Neural cell (in vitro differentiated cells): ENCODE results near the gene STX1B. TPM values are rescaled to one million over a fixed set of nuclear protein-coding genes. Genes with fewer than 3 reads are reported as not detected.

Experiments used
- H2AFZ ChIP-seq: fragments of 200-600, 300-800 bp; sonication (generic), shearing (Covaris generic); 2 replicates; pipeline ENCODE4 v1.6.0; 2014; ENCODE audit warnings: low read depth, mild to moderate bottlenecking, antibody characterized with exemption, low read length, moderate library complexity
- H3F3A ChIP-seq: fragments of 200-600 bp; shearing (Covaris generic); 2 replicates; pipeline ENCODE4 v1.6.1; 2016; ENCODE audit warnings: mild to moderate bottlenecking, moderate library complexity, mixed read lengths, antibody characterized with exemption, low read length; ENCODE audit not compliant: insufficient read depth, poor library complexity, severe bottlenecking
- H3K27ac ChIP-seq: fragments of 200-600, 300-800 bp; sonication (generic), shearing (Covaris generic); 2 replicates; pipeline ENCODE4 v1.5.1; 2014; ENCODE audit warnings: mild to moderate bottlenecking, low read length, moderate library complexity
- H3K27me3 ChIP-seq: fragments of 300-800, 200-600 bp; sonication (generic), shearing (Covaris generic); 2 replicates; pipeline ENCODE4 v1.6.0; 2014; ENCODE audit warnings: mild to moderate bottlenecking, low read depth, low read length, moderate library complexity; ENCODE audit not compliant: insufficient read depth
- H3K36me3 ChIP-seq: fragments of 300-800, 200-600 bp; sonication (generic), shearing (Covaris generic); 2 replicates; pipeline ENCODE4 v1.5.1; 2014; ENCODE audit warnings: mild to moderate bottlenecking, antibody characterized with exemption, low read length, moderate library complexity; ENCODE audit not compliant: insufficient read depth
- H3K4me2 ChIP-seq: fragments of 300-800, 200-600 bp; sonication (generic), shearing (Covaris generic); 2 replicates; pipeline ENCODE4 v1.6.0; 2014; ENCODE audit warnings: mild to moderate bottlenecking, low read length
- H3K4me3 ChIP-seq: fragments of 300-800, 200-600 bp; sonication (generic), shearing (Covaris generic); 2 replicates; pipeline ENCODE4 v1.5.1; 2014; ENCODE audit warnings: mild to moderate bottlenecking, low read length, moderate library complexity
- H3K79me2 ChIP-seq: fragments of 200-600 bp; shearing (Covaris generic); replicated peaks from 2 replicates; pipeline ENCODE4 v1.6.0; 2014; ENCODE audit warnings: mild to moderate bottlenecking, low read length, moderate library complexity; ENCODE audit not compliant: insufficient read depth
- H3K9ac ChIP-seq: fragments of 300-800, 200-600 bp; sonication (generic), shearing (Covaris generic); 2 replicates; pipeline ENCODE4 v1.6.1; 2016; ENCODE audit warnings: mild to moderate bottlenecking, low read length, mixed read lengths
- H3K9me2 ChIP-seq: fragments of 200-600 bp; shearing (Covaris generic); 2 replicates; pipeline ENCODE4 v1.6.1; 2016; ENCODE audit warnings: mild to moderate bottlenecking, low read length, mixed read lengths; ENCODE audit not compliant: insufficient read depth
- H3K9me3 ChIP-seq: fragments of 200-600, 300-800 bp; sonication (generic), shearing (Covaris generic); 2 replicates; pipeline ENCODE4 v1.6.1; 2016; ENCODE audit warnings: mild to moderate bottlenecking, mixed run types, low read length, moderate library complexity, mixed read lengths
- H4K20me1 ChIP-seq: fragments of 200-600 bp; shearing (Covaris generic); 2 replicates; pipeline ENCODE4 v1.6.1; 2016; ENCODE audit warnings: mild to moderate bottlenecking, mixed run types; ENCODE audit not compliant: insufficient read depth
- EP300 ChIP-seq: fragments of 450-650 bp; conservative IDR thresholded peaks from 2 replicates; pipeline ENCODE4 v1.6.1; 2014; ENCODE audit warnings: antibody characterized with exemption, mild to moderate bottlenecking, moderate library complexity; ENCODE audit not compliant: poor library complexity, severe bottlenecking
- EZH2 ChIP-seq: fragments of 200-600, 300-800 bp; shearing (Covaris generic), sonication (generic); IDR thresholded peaks from 2 replicates; pipeline ENCODE4 v1.6.1; 2014; ENCODE audit warnings: antibody characterized with exemption, low read length, borderline replicate concordance, mild to moderate bottlenecking; ENCODE audit not compliant: insufficient read depth, poor library complexity, severe bottlenecking
- MXI1 ChIP-seq: fragments of 450-650 bp; conservative IDR thresholded peaks from 2 replicates; pipeline ENCODE4 v1.6.1; 2014; ENCODE audit warnings: antibody characterized with exemption, mild to moderate bottlenecking; ENCODE audit not compliant: poor library complexity, severe bottlenecking
- POLR2AphosphoS5 ChIP-seq: IDR thresholded peaks from 2 replicates; pipeline ENCODE4 v1.6.1; 2012
- RAD21 ChIP-seq: fragments of 450-650 bp; conservative IDR thresholded peaks from 2 replicates; pipeline ENCODE4 v1.6.1; 2014; ENCODE audit warnings: antibody characterized with exemption, mild to moderate bottlenecking, moderate library complexity
- REST ChIP-seq: IDR thresholded peaks from 2 replicates; pipeline ENCODE4 v1.6.1; 2012; ENCODE audit warnings: borderline replicate concordance
- SMC3 ChIP-seq: fragments of 450-650 bp; conservative IDR thresholded peaks from 2 replicates; pipeline ENCODE4 v1.6.1; 2014; ENCODE audit warnings: antibody characterized with exemption, mild to moderate bottlenecking, moderate library complexity; ENCODE audit not compliant: poor library complexity
- TAF1 ChIP-seq: IDR thresholded peaks from 2 replicates; pipeline ENCODE4 v1.6.1; 2012; ENCODE audit warnings: low read depth
- polyA plus RNA-seq: library from polyadenylated mRNA; depleted of rRNA; stranded (reverse); fragments of >200 nt; gene quantifications from 2 replicates; pipeline ENCODE4 v1.2.3, GENCODE V29; 2014
- TF ChIP-seq, protein P1 (sequence below): fragments of 450-650 bp; IDR thresholded peaks from 2 replicates; pipeline ENCODE4 v1.5.1; 2014; ENCODE audit warnings: antibody characterized with exemption, mild to moderate bottlenecking, moderate library complexity; ENCODE audit not compliant: poor library complexity, severe bottlenecking

The STX1B gene
- polyA plus RNA-seq, 1 donor from 2014 or later, result 4.5 TPM

DNA sequence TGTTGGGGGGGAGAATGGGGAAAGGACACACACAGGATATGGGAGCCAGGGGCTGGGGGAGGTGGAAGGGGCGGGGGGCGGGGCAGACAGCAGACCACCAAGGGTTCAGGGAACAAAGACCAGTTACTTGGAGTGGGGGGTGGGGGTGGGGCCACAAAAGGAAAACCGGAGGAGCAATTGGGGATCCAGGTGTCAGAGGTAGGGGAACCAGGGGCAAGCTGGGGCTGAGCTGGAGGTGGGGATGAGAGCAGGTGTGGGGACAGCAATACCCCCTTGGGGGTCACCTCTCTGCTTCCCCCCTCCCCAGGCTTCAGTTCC, 62.9 kb downstream of the STX1B start (continued):
- TF ChIP-seq MXI1, result no peak
- no peak for TF ChIP-seq TAF1
- no peak for TF ChIP-seq EP300
- TF ChIP-seq POLR2AphosphoS5, result no peak
- no peak for TF ChIP-seq SMC3

DNA sequence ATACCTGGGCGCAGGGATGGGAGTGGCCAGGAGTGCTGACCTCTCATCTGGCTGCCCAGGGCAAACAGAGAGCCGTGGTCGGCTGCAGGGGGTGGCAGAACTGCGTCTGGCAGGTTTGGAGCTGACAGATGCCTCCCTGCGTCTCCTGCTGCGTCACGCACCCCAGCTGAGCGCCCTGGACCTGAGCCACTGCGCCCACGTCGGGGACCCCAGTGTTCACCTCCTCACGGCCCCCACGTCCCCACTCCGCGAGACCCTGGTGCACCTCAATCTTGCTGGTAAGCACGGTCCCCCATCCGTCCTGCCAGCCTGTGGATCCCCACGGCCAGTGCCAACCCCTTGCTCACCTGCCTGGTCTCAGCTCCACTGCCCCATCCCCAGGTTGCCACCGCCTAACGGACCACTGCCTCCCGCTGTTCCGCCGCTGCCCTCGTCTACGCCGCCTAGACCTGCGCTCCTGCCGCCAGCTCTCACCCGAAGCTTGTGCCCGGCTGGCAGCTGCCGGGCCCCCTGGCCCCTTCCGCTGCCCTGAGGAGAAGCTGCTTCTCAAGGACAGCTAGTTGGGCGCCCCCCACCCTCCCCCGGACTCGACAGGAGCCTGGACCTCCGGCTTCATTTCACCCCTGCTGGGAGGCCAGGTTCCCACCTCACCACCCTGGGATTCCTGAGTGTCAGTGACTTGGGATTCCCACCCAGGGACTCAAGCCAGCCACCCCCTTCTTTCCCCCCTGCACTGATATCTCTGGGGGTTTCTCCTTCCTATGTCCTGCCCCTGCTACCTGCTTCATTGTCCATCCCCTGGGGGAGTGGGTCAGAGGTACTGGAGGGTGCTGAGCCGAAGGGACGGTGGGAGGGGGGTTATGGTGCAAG, 63.5 kb downstream of the STX1B start:
- no peaks in the 10 kb centered on the region for H3K27me3 ChIP-seq
- H4K20me1 ChIP-seq, result no peaks in the 10 kb centered on the region
- peak overlapping the region; percentile 86 for H3K4me3 ChIP-seq
- peaks cover 6% of the 10 kb centered on the region for H3K36me3 ChIP-seq
- H3K9ac ChIP-seq, result peak overlapping the region; percentile 88
- H3K4me2 ChIP-seq, result no peak overlapping the region
- no peaks in the 10 kb centered on the region for H3F3A ChIP-seq
- no peak overlapping the region for H2AFZ ChIP-seq
- peak overlapping the region; percentile 92 for H3K27ac ChIP-seq
- no peaks in the 10 kb centered on the region for H3K9me2 ChIP-seq
- peaks cover 10% of the 10 kb centered on the region for H3K79me2 ChIP-seq
- TF ChIP-seq POLR2AphosphoS5 (no peak), MXI1 (no peak), RAD21 (no peak), EZH2 (no peak), TAF1 (no peak), EP300 (no peak), SMC3 (no peak), REST (no peak)
- TF ChIP-seq, protein P1, sequence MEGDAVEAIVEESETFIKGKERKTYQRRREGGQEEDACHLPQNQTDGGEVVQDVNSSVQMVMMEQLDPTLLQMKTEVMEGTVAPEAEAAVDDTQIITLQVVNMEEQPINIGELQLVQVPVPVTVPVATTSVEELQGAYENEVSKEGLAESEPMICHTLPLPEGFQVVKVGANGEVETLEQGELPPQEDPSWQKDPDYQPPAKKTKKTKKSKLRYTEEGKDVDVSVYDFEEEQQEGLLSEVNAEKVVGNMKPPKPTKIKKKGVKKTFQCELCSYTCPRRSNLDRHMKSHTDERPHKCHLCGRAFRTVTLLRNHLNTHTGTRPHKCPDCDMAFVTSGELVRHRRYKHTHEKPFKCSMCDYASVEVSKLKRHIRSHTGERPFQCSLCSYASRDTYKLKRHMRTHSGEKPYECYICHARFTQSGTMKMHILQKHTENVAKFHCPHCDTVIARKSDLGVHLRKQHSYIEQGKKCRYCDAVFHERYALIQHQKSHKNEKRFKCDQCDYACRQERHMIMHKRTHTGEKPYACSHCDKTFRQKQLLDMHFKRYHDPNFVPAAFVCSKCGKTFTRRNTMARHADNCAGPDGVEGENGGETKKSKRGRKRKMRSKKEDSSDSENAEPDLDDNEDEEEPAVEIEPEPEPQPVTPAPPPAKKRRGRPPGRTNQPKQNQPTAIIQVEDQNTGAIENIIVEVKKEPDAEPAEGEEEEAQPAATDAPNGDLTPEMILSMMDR, result no peak
- no peaks in the 10 kb centered on the region for H3K9me3 ChIP-seq

DNA sequence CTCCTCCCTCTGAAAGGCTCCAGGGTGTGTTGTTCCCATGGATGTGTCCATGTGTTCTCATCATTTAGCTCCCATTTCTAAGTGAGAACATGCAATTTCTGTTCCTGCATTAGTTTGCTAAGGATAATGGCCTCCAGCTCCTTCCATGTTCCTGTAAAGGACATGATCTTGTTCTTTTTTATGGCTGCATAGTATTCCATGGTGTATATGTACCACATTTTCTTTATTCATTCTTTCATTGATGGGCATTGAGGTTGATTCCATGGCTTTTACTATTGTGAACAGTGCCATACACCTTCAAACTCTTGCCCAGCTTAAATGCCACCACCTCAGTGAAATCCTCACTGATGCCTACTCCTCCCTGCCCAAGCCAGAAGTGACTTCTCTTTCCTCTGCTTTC, 66.1 kb downstream of the STX1B start:
- Histone ChIP-seq H3K79me2 (peaks cover 7% of the 10 kb centered on the region), H3K9me2 (no peaks in the 10 kb centered on the region), H3K9ac (no peak overlapping the region), H3K4me2 (no peak overlapping the region), H3K36me3 (peaks cover 6% of the 10 kb centered on the region), H3K9me3 (no peaks in the 10 kb centered on the region), H4K20me1 (no peaks in the 10 kb centered on the region), H3K4me3 (no peak overlapping the region), H3K27ac (no peak overlapping the region), H2AFZ (no peak overlapping the region), H3K27me3 (no peaks in the 10 kb centered on the region), H3F3A (no peaks in the 10 kb centered on the region)
- TF ChIP-seq, protein P1, result no peak
- no peak for TF ChIP-seq POLR2AphosphoS5
- TF ChIP-seq EP300, result no peak
- TF ChIP-seq EZH2, result no peak
- no peak for TF ChIP-seq SMC3
- TF ChIP-seq TAF1, result no peak
- TF ChIP-seq MXI1, result no peak
- no peak for TF ChIP-seq REST
- TF ChIP-seq RAD21, result no peak
